Endothelial cell of umbilical vein (primary cell): ENCODE measurements around the gene FANCI. TPM values are rescaled to one million over a fixed set of nuclear protein-coding genes. Genes with fewer than 3 reads are reported as not detected.

Experiments
- BruUV-seq: library from RNA; stranded (reverse); fragments of 400-500 nt; replicated peaks from 2 replicates; lab custom pipeline; 2021; lab: Mats Ljungman, UMichigan
- CTCF ChIA-PET: fragments of 300-600, 350-600 bp; sonication (Branson Sonifier 250); formaldehyde crosslinking; loops from one replicate; lab custom pipeline; 2021; ENCODE audit warnings: antibody characterized with exemption, inconsistent platforms; lab: Charles Lee
- POLR2A ChIA-PET: fragments of 300-600, 350-600 bp; sonication (Branson Sonifier 250); formaldehyde crosslinking; loops from one replicate; lab custom pipeline; 2021; ENCODE audit warnings: antibody characterized with exemption, inconsistent platforms; lab: Charles Lee
- DNase-seq: peaks from one replicate; pipeline ENCODE4 v3.0.0-alpha.2; 2011; ENCODE audit warnings: low read depth, low spot score
- FAIRE-seq: peaks from 2 replicates; lab custom pipeline; 2011; peaks lifted over from hg19 to GRCh38; lab: Jason Lieb, UNC
- H2AFZ ChIP-seq: 2 replicates; pipeline ENCODE4 v1.6.0; 2012; ENCODE audit warnings: low read depth, low read length, control low read depth, inconsistent platforms
- H3K27ac ChIP-seq: 2 replicates; pipeline ENCODE4 v1.5.1; 2011; ENCODE audit warnings: low read depth, mild to moderate bottlenecking, control low read depth, low read length, moderate library complexity; ENCODE audit not compliant: insufficient read depth
- H3K27me3 ChIP-seq, 2 experiments: 2 replicates each; pipeline versions ENCODE4 v1.6.0 to v1.6.1; 2011; ENCODE audit warnings: low read length in 2 of 2, mixed read lengths in 1 of 2; ENCODE audit not compliant: control insufficient read depth in 2 of 2, insufficient read depth in 2 of 2
- H3K36me3 ChIP-seq, 2 experiments: 2 replicates in 1 of 2; 3 replicates in 1 of 2; pipeline ENCODE4 v1.5.1; 2011; ENCODE audit warnings: low read length in 2 of 2, mild to moderate bottlenecking in 1 of 2, moderate library complexity in 1 of 2; ENCODE audit not compliant: control insufficient read depth in 2 of 2, insufficient read depth in 2 of 2; ENCODE audit errors: extremely low read depth in 1 of 2
- H3K4me1 ChIP-seq: 3 replicates; pipeline ENCODE4 v1.5.1; 2011; ENCODE audit warnings: mild to moderate bottlenecking, low read length; ENCODE audit not compliant: control insufficient read depth, insufficient read depth; ENCODE audit errors: extremely low read depth
- H3K4me2 ChIP-seq: 2 replicates; pipeline ENCODE4 v1.6.1; 2011; ENCODE audit warnings: low read length, control low read depth, mixed read lengths; ENCODE audit not compliant: insufficient read depth
- H3K4me3 ChIP-seq, 3 experiments: fragments of 200-600 bp in 1 of 3; sonication (generic), shearing (Covaris generic) in 1 of 3; replicated peaks in 1 of 3; 2 replicates each; pipeline ENCODE4 v1.5.1; 2011 to 2016; ENCODE audit warnings: control low read depth in 3 of 3, low read length in 3 of 3, mild to moderate bottlenecking in 2 of 3, inconsistent platforms in 1 of 3, low read depth in 1 of 3, moderate library complexity in 1 of 3; ENCODE audit not compliant: insufficient read depth in 1 of 3
- H3K79me2 ChIP-seq: 2 replicates; pipeline ENCODE4 v1.6.0; 2012; ENCODE audit warnings: low read length, inconsistent platforms; ENCODE audit not compliant: control insufficient read depth, insufficient read depth
- H3K9ac ChIP-seq: replicated peaks from 2 replicates; pipeline ENCODE3; 2011; ENCODE audit warnings: low read length, control low read depth; ENCODE audit not compliant: insufficient read depth; ENCODE audit errors: extremely low read depth
- H3K9me1 ChIP-seq: replicated peaks from 3 replicates; pipeline ENCODE4 v1.6.0; 2011; ENCODE audit warnings: mild to moderate bottlenecking, low read length; ENCODE audit not compliant: control insufficient read depth, insufficient read depth; ENCODE audit errors: extremely low read depth
- H3K9me3 ChIP-seq: replicated peaks from 2 replicates; pipeline ENCODE4 v1.5.1; 2012; ENCODE audit warnings: low read length, inconsistent platforms; ENCODE audit not compliant: control insufficient read depth, insufficient read depth
- H4K20me1 ChIP-seq: replicated peaks from 2 replicates; pipeline ENCODE3; 2011; ENCODE audit warnings: mild to moderate bottlenecking, low read length; ENCODE audit not compliant: control insufficient read depth, insufficient read depth; ENCODE audit errors: extremely low read depth
- CTCF ChIP-seq, 2 donors: IDR thresholded peaks; 1 replicate in 1 of 2; 2 replicates in 1 of 2; pipeline ENCODE4 v1.5.1; 2011; ENCODE audit warnings: low read length in 2 of 2, mild to moderate bottlenecking in 2 of 2, moderate library complexity in 2 of 2, control low read depth in 1 of 2, inconsistent platforms in 1 of 2, low read depth in 1 of 2; ENCODE audit not compliant: insufficient read depth in 1 of 2; ENCODE audit errors: extremely low read depth in 1 of 2
- EZH2 ChIP-seq: IDR thresholded peaks from 2 replicates; pipeline ENCODE4 v1.6.1; 2012; ENCODE audit warnings: borderline replicate concordance, low read depth, mild to moderate bottlenecking, moderate library complexity, low read length, inconsistent platforms; ENCODE audit not compliant: severe bottlenecking
- FOS ChIP-seq: IDR thresholded peaks from 2 replicates; pipeline ENCODE4 v1.6.1; 2011; ENCODE audit warnings: mild to moderate bottlenecking, low read length, moderate library complexity, borderline replicate concordance; ENCODE audit not compliant: insufficient read depth
- GATA2 ChIP-seq: IDR thresholded peaks from 2 replicates; pipeline ENCODE4 v1.7.0; 2011; ENCODE audit warnings: low read depth, mild to moderate bottlenecking, moderate library complexity, mixed read lengths, low read length; ENCODE audit not compliant: insufficient read length, insufficient read depth
- JUN ChIP-seq: IDR thresholded peaks from 2 replicates; pipeline ENCODE4 v1.6.1; 2011; ENCODE audit warnings: borderline replicate concordance, low read depth; ENCODE audit not compliant: insufficient read length, insufficient read depth
- MAX ChIP-seq: IDR thresholded peaks from 2 replicates; pipeline ENCODE4 v1.6.1; 2011; ENCODE audit not compliant: insufficient read depth, insufficient read length
- MYC ChIP-seq: IDR thresholded peaks from one replicate; pipeline ENCODE4 v1.6.1; 2011; ENCODE audit warnings: mild to moderate bottlenecking, low read depth, low read length
- POLR2A ChIP-seq: IDR thresholded peaks from 2 replicates; pipeline ENCODE4 v1.6.1; 2012; ENCODE audit warnings: low read depth, mild to moderate bottlenecking, control low read depth, low read length
- POLR2AphosphoS5 ChIP-seq: IDR thresholded peaks from 2 replicates; pipeline ENCODE4 v1.6.1; 2012; ENCODE audit warnings: low read depth, mild to moderate bottlenecking, control low read depth, low read length, moderate library complexity; ENCODE audit not compliant: insufficient read depth
- dilution Hi-C: fragments of 300-500 bp; cut with MboI; formaldehyde crosslinking; loops from one replicate; pipeline ENCODE4 v1.15.0; 2019; ENCODE audit warnings: low sequenced_read_pairs; ENCODE audit not compliant: extremely low pct_ligation_motif_present
- intact Hi-C: fragments of 100-400 bp; cut with micrococcal nuclease; formaldehyde crosslinking; loops from one replicate; pipeline ENCODE4 v1.10.0; 2022
- polyA plus RNA-seq, 4 experiments: library from polyadenylated mRNA; depleted of rRNA in 3 of 4; stranded (reverse) in 3 of 4; unstranded in 1 of 4; fragments of >200 nt; gene quantifications; 2 replicates each; pipeline versions ENCODE4 v1.2.1 to v1.2.3, GENCODE V29; 2011 to 2012; ENCODE audit warnings: missing spikeins in 1 of 4
- total RNA-seq: library from RNA; stranded (reverse); gene quantifications from 2 replicates; pipeline ENCODE4 v1.2.3, GENCODE V29; 2021

The FANCI gene
- total and polyA plus RNA-seq, 2 donors (not counting 3 experiments of a cell fraction or from before 2014, with no cell fraction given), result 10.8 to 74.7 TPM

GRCh38 chr15:89194608-89195007 is 49.2 kb upstream of the FANCI start:
- H3K79me2 ChIP-seq, result no peaks in the 10 kb centered on the region
- no peak overlapping the region for H2AFZ ChIP-seq
- no peaks in the 10 kb centered on the region for H3K9me3 ChIP-seq
- H4K20me1 ChIP-seq, result no peaks in the 10 kb centered on the region
- intact Hi-C loops (no loop called here), dilution Hi-C loops (no loop called here)
- H3K9ac ChIP-seq, result no peak overlapping the region
- peaks cover 15% of the 10 kb centered on the region for H3K4me1 ChIP-seq
- CTCF ChIA-PET, result interaction anchor here (1.3 to 7.3 kb wide), 5 partner anchors 12 to 290 kb away, joined by 3 to 80 read pairs (median 8); no protein-coding TSS in a partner anchor
- DNase-seq (no peak), FAIRE-seq (no peak)
- H3K9me1 ChIP-seq, result no peaks in the 10 kb centered on the region
- peaks cover 0 to 5% of the 10 kb centered on the region in 2 experiments for H3K36me3 ChIP-seq
- H3K4me2 ChIP-seq, result no peak overlapping the region
- no peak overlapping the region for H3K27ac ChIP-seq
- H3K4me3 ChIP-seq, result no peak overlapping the region
- no peaks in the 10 kb centered on the region for H3K27me3 ChIP-seq
- BruUV-seq, result no TSS peak
- no peak for TF ChIP-seq FOS
- no peak for TF ChIP-seq MYC
- TF ChIP-seq POLR2A, result no peak
- no peak for TF ChIP-seq EZH2
- TF ChIP-seq JUN, result no peak
- no peak for TF ChIP-seq MAX
- TF ChIP-seq GATA2, result no peak
- no peak for TF ChIP-seq POLR2AphosphoS5
- no peak for TF ChIP-seq CTCF (IDR thresholded peaks at IDR 0.05; ENCODE audit: extremely low read depth in 1 of 2, insufficient read depth in 1 of 2, low read depth in 1 of 2, low read length in 2 of 2)
- POLR2A ChIA-PET, result no interaction called here
